Activated CD8-positive, alpha-beta memory T cell treated with anti-CD3 and anti-CD28 coated beads for 1 hour (primary cell): ENCODE measurements around the gene ACOX3.

Source experiments
- DNase-seq, 2 donors: peaks; one replicate each; pipeline ENCODE4 v3.0.0-alpha.2; 2020; ENCODE audit warnings: low read depth in 1 of 2; ENCODE audit errors: extremely low read depth in 1 of 2

The ACOX3 gene

DNA sequence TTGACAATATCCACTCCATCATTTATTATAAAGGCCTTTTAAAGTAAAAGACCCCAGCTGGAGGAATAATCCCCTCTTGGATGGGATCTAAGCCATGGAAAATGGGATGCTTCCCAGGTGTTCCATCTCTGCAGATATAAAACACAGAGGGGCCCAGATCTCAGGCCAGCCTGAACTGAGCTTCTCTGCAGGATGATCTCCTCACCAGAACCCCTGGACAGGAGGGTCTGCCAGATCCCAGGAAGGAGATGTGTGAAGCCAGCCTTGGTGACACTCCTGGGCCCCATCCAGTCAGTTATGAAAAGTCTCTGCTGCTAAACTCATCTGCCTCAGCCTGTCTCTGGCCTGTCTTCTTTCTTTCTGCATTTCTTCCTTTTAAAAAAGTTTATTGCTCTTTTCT lies 114.3 kb downstream of the ACOX3 start:
- DNase-seq: no peak

DNA sequence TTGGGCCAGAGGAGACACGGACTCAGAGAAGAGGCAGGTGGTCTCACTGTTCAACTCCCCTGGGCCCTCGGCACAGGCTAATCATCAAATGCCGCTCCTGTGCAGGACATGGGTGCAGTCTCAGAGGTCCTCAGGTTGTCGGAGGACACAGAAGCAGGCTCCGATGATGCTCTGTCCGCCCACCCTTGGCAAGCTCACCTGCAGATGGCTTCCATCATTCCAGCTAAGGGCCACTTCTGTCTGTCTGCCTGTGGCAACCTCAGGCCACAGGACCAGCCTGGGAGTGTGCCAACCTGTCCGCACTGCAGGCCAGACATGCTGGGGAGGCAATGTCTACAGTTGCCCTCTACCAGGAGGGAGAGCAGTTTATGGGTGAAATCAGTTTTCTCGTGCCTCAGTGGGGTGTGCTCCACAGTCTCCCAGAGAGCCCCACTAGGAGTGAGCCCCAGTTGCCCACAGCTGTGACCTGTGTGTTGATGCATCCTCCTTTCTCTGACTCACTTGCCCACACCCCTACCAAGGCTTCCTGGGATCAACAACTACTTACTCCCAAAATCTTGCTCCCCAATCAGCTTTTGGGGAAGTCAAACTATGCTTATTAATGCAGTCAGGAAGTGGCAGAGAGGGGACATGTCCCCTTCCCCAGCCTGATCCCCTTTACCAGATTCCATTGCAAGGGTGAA lies 115.1 kb downstream of the ACOX3 start:
- DNase-seq: no peak

DNA sequence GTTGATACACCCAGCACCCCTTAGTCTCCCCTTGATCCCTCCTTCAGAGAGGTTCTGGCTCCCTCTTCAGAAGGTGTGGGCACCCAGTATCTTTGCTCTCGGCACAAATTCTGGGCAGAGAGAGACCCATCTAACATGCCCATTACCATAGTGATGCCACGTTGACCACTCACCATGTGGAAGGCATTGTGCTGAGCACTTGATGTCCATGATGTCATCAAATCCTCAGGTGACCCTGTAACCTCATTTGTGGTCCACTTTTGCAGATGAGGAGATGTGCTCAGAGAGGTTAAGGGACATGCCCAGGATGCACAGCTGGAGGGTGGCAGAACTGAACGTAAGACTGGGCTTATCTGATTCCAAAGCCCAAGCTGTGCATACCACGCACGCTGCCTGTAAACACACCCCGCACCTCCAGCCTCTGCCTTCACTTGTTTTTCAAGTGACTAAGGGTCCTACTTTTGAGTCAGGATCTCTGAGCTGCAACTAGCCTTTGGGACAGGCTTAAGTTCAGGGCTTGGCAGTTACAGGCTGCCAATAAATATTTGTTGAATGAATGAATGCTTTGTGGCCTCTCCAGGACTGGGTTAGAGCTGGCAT lies 115.8 kb downstream of the ACOX3 start:
- DNase-seq: no peak

DNA sequence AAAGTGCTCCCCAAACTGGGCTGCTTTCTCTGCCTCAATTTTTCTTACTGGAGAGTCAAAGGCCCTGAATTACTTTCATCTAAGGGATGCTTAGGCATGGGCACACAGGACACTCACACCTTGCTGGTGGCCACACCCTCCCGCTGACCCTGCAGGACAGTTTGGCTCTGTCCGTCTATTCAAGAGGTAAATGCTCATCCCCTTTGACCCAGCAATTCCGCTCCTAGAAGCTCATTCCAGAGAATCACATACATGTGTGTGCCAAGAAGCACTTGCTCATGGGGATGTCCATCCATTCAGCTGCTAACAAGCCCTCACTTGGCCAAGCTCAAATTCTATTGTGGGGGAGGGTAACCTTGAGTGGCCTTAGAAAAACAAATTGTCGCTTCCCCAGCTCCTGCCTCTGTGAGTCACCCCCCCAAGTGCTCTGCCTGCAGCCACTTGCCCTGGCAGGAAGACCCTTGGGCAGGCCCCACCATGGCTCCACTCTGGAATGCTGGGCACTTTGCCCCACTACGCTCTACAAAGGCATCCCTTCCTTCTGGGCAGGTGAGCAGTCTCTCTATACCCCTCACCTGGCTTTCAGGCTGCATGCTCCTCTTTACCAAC lies 116.5 kb downstream of the ACOX3 start:
- no peak for DNase-seq

DNA sequence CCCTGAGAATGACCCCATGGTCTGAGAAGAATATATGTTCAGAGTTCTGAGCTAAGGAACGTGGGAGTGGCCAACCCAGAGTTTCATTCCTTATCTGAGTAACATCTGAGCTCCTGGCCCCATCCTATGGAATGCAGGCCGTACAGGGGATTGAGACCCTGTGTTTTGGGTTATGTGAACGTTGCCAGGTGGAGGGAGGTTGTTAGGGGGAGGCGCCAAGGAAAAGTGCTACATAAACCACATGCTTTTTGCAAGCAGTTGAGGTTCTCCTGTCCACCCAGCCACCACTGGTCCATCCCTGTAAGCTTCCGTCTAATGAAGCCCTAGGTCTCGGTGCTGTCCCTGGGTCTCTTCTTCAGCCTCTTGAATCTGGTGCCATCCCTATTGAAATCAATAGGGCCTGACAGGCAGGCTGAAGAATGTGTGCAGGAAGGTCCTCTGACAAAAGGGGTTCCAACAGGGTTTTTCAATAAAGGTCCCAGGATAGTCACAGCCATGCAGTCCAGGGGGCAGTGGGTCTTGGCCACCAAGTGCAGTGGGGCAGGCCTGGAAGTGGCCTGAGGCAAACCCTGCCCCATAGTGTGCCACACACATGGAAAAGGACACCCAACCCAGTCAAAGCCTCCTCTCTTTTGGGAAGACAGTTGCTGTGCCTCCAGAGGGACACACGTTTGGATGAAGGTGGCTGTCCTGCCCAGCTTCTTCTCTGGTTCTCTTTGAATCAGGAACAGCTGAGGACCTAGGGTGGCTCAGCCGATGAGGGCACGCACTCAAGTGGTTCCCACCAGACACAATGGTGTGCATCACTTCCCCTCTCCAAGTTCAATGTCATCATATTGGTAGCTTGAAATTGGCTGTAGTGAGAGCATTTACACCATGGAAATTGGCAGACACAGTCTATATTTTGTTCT lies 117.5 kb downstream of the ACOX3 start:
- DNase-seq: no peak

DNA sequence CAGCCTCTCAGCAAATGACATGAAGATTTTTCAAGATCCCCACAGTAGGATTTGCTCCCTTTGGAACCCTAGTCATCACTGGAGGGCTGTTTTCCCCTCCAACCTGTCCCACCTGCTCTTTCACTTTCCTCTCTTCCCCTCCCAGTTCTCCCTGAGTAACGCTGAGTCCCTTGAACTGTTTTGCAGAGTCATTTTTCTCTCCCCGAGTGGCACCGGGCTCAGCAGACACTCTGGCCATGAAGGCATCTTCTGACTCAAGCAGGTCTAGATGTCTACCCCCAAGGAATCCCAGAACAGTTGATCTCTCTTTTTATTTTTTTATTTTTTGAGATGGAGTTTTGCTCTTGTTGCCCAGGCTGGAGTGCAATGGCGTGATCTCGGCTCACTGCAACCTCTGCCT lies 118.8 kb downstream of the ACOX3 start:
- no peak for DNase-seq

DNA sequence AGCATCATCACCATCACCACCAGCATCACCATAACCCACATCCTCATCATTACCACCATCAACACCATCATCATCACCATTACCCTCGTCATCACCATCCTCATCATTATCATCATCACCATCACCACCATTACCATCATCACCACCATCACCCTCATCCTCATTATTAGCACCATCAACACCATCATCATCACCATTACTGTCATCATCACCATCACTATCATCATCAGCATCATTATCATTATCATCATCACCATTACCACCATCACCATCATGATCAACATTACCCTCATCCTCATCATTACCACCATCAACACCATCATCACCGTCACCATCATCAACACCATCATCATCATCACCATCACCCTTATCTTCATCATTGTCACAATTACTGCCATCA lies 119.3 kb downstream of the ACOX3 start:
- DNase-seq: no peak

DNA sequence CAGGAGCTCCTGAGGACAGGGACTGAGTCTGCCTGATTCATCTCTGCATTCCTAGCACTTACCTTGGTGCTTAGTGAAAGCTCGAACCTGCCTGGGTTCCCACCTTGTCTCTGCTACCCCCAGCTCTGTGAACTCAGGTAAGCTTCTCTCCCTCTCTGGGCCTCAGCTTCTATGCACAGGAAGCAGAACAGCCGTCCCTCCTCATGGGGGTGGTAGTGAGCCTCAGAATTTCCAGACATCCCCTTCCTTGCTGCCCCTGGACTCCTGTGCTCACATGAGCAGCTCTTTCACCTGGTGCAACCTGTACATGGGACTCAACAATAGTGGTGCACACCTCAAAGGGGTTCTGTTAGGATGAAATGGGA lies 120.2 kb downstream of the ACOX3 start:
- no peak for DNase-seq

DNA sequence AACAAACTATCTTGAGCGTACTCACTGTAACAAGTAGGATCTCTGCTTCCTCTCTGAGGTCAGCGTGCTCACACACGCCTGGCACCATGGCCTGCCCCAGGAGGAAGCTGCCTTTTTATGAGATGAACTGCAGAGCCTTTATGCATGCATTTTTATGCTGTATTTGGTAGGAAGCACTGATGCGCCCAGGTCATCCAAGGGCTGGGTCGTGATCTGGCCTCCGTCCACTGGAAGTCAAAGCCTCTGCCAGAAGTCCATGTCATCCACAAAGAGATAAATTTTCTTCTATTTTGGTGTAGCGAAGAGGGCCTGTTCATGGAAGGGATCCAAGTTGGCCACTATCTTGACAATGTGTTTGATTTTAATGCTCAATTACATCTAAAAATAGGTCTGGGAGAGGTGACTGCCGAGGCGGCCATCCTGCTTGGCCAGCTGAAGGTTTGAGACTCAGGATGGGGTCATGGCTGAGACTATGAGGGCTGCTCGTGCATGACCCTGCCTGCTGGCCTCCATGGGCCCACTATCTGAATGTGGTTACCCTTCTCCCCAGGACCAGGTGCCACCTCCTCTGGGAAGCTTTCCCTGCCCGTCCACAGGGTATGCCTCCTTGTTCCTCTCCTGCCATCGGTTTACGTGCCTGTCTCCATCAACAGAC lies 120.7 kb downstream of the ACOX3 start:
- no peak for DNase-seq

DNA sequence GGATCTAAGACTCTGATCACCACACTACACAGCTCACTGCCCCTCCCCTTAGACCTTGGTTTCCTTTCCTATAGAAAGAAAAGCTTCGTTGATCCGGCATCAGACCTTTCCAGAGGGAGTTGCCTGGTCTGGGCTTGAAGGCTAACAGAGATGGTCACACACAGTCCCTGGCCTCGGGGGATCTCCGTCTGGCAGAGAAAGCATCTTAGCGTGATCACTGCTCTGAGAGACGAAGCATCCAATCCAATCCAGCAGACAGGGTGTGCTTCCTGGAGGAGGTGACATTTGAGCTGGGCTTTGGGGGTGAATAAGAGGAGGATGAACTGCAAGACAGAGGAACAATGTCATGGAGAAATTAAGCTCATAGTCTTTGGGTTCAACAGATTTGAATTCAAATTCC lies 121.5 kb downstream of the ACOX3 start:
- no peak for DNase-seq

DNA sequence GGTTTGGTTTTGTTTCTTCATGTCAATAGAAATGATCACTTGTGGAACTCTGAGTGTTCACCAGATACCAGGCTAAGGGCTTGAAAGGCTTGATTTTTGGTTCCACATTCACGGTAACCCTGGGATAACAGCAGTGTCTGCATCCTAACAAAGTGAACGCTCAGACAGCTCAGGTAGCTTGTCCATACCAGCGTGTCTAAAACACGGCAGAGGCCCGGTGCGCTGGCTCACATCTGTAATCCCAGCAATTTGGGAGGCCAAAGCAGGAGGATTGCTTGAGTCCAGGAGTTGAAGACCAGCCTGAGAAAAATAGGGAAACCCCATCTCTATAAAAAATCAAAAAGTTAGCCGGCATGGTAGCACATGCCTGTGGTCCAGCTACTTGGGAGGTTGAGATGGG lies 122.0 kb downstream of the ACOX3 start:
- no peak for DNase-seq

DNA sequence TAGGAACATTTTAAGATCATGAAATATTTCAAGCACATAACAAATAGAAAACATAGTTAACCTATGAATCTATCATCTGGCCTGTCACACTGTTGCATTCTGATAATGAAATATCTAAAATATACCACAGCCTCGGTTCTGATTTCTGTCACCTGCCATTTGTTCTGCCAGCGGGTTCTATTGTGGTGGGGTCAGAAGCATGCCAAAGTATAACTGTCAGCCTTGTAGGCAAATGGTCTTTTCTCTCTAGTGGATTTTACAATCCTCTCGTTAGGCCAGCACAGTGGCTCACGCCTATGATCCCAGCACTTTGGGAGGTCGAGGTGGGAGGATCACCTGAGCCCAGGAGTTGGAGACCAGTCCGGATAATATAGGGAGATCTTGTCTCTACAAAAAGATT lies 123.0 kb downstream of the ACOX3 start:
- DNase-seq: no peak

DNA sequence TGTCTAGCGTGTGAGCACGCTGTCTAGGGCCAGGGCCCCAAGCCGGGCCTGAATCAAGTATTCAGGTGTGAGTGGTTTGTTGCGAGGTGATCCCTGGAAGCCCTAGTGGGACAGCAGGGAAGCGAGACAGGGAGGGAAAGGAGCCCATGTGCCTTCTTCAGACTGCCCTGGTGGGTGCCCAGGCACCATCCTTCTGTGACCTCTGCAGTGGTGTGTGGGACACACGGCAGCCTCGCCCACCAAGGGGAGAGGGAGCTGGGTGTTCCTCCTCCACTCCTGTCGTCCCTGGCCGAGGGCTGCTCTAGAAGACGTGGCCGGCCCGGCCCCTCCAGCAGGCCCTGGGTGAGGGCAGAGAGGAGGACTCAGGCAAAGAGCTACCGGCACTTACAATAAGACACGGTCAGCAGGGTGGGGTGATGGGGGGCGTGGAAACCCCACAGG lies 123.6 kb downstream of the ACOX3 start:
- no peak for DNase-seq
